OCI-LY3 (cell line): ENCODE data around the gene RPL36.

Experiments used
- CTCF ChIP-seq: fragments of 200-600, 300-600 bp; sonication (generic); IDR thresholded peaks from 2 replicates; pipeline ENCODE4 v1.5.1; 2014; ENCODE audit warnings: antibody characterized with exemption, low read length, low read depth
- EZH2phosphoT487 ChIP-seq: fragments of 200-600 bp; shearing (Covaris generic); IDR thresholded peaks from 2 replicates; pipeline ENCODE4 v1.6.1; 2018; ENCODE audit warnings: antibody characterized with exemption, mixed run types, low read depth

- no peak for TF ChIP-seq CTCF
- no peak for TF ChIP-seq EZH2phosphoT487
Observed at GRCh38 chr19:5641171-5641570, 48.9 kb upstream of the RPL36 start.
